Colonic mucosa (tissue), 4 donors: ENCODE measurements around the gene TEPSIN. TPM values are rescaled to one million over a fixed set of nuclear protein-coding genes. Genes with fewer than 3 reads are reported as not detected.
A peak's percentile ranks its signal among the peaks of the same experiment; 100 is the strongest.

Experiments
- DNase-seq: peaks from one replicate; pipeline ENCODE4 v3.0.0-alpha.2; 2020
- H3K27ac ChIP-seq: fragments of 200-600 bp; one replicate; pipeline ENCODE4 v1.8.0; 2021
- H3K27me3 ChIP-seq: fragments of 200-600 bp; one replicate; pipeline ENCODE4 v1.8.0; 2021
- H3K36me3 ChIP-seq: fragments of 200-600 bp; one replicate; pipeline ENCODE4 v1.8.0; 2021
- H3K4me1 ChIP-seq: fragments of 200-600 bp; one replicate; pipeline ENCODE4 v1.8.0; 2021; ENCODE audit warnings: mild to moderate bottlenecking
- H3K4me3 ChIP-seq: fragments of 200-600 bp; one replicate; pipeline ENCODE4 v1.8.0; 2021
- H3K9ac ChIP-seq, 2 donors: one replicate each; pipeline ENCODE4 v1.7.0; 2013; ENCODE audit warnings: control low read depth in 2 of 2, low read depth in 2 of 2, low read length in 2 of 2
- H3K9me3 ChIP-seq: fragments of 200-600 bp; one replicate; pipeline ENCODE4 v1.8.0; 2021
- CTCF ChIP-seq: fragments of 200-600 bp; IDR thresholded peaks from one replicate; pipeline ENCODE4 v1.8.0; 2022; ENCODE audit warnings: antibody characterized with exemption, mild to moderate bottlenecking
- intact Hi-C: fragments of 100-400 bp; cut with DNase I; formaldehyde crosslinking; loops from one replicate; pipeline ENCODE4 v1.14.1; 2022
- total RNA-seq, 2 donors: library from RNA; stranded (reverse); fragmentation: NEBNext Ultra II Directional in 1 of 2; extraction: Animal tissue kit (Norgen Biotek cat#: 25700) in 1 of 2; gene quantifications; one replicate each; pipeline ENCODE4 v1.2.1, GENCODE V29; 2021
- donor health status: healthy.
- donor health status: DM: no; HTN: no; CAD: no.
- donor health status: DM: no; HTN: no; CAD: no.

Gene TEPSIN
- total RNA-seq, 2 donors from 2014 or later = 29.3 to 46.7 TPM

GRCh38 chr17:81251709-81252301 lies 12.9 kb upstream of the TEPSIN start:
- H3K4me3 ChIP-seq = no peak overlapping the region
- intact Hi-C loops = loop anchor here (2.0 to 5.0 kb wide), 2 partner anchors 233 to 350 kb away; no protein-coding TSS in a partner anchor
- no peak for TF ChIP-seq CTCF
- no peaks in the 10 kb centered on the region for H3K9me3 ChIP-seq
- DNase-seq = no peak
- no peaks in the 10 kb centered on the region for H3K36me3 ChIP-seq
- H3K4me1 ChIP-seq = peaks cover 41% of the 10 kb centered on the region
- no peak overlapping the region for H3K9ac ChIP-seq
- H3K27me3 ChIP-seq = no peaks in the 10 kb centered on the region
- peak overlapping the region; percentile 39 for H3K27ac ChIP-seq

- Histone ChIP-seq H3K4me3 (no peak overlapping the region), H3K36me3 (no peaks in the 10 kb centered on the region), H3K4me1 (peaks cover 41% of the 10 kb centered on the region), H3K9me3 (no peaks in the 10 kb centered on the region), H3K27ac (peak overlapping the region; percentile 39), H3K9ac (peak overlapping the region in 1 of 2 donors; percentile 44), H3K27me3 (no peaks in the 10 kb centered on the region)
- TF ChIP-seq CTCF = no peak
- DNase-seq = peak; percentile 82
- intact Hi-C loops = loop anchor here (5.0 kb wide), 1 partner anchor 351 kb away; no protein-coding TSS in a partner anchor
Measured at GRCh38 chr17:81251094-81251708, 12.3 kb upstream of the TEPSIN start.

- Histone ChIP-seq H3K9me3 (no peaks in the 10 kb centered on the region), H3K4me3 (no peak overlapping the region), H3K27ac (peak overlapping the region; percentile 39), H3K27me3 (no peaks in the 10 kb centered on the region), H3K9ac (peak overlapping the region in 1 of 2 donors; percentile 44), H3K4me1 (peaks cover 38% of the 10 kb centered on the region), H3K36me3 (no peaks in the 10 kb centered on the region)
- no peak for DNase-seq
- no peak for TF ChIP-seq CTCF
- intact Hi-C loops = loop anchor here (5.0 kb wide), 1 partner anchor 352 kb away; no protein-coding TSS in a partner anchor
Measured at GRCh38 chr17:81250286-81251093, 11.6 kb upstream of the TEPSIN start.

DNA sequence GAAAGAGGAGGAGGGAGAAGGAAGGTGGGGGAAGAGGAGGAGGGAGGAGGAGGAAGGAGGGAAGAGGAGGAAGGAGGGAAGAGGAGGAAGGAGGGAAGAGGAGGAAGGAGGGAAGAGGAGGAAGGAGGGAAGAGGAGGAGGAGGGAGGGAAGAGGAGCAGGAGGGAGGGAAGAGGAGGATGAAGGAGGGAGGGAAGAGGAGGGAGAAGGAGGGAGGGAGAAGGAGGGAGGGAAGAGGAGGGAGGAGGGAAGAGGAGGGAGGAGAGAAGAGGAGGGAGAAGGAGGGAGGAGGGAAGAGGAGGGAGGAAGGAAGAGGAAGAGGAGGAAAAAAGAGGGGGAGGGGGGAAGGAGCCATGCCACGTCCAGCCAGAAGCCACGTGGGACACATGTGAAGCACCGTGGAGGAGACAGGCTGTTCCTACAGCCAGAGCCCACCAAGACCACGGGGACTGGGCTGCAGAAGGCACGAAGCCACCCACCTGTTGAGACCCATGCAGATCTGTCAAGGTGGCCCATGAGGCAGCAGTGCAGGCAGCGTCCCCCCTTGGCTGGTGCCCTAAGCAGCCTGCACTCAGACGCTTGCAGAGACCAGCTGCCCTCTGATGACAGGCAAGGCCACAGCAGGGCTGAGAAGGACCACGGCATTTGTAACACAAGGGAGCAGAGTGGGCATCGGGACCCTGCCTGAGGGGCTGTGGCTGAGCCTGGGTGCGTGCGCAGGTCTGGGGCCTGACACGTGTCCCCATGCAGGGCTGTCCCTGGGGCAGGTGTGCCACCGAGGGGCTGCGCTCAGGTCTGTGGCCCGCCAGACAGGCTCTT lies 10.6 kb upstream of the TEPSIN start:
- Histone ChIP-seq H3K9ac (no peak overlapping the region), H3K9me3 (no peaks in the 10 kb centered on the region), H3K27me3 (no peaks in the 10 kb centered on the region), H3K36me3 (no peaks in the 10 kb centered on the region), H3K27ac (no peak overlapping the region), H3K4me1 (peaks cover 28% of the 10 kb centered on the region), H3K4me3 (no peak overlapping the region)
- intact Hi-C loops = loop anchor here (5.0 kb wide), 1 partner anchor 353 kb away; no protein-coding TSS in a partner anchor
- DNase-seq = no peak
- no peak for TF ChIP-seq CTCF

- no peak overlapping the region for H3K27ac ChIP-seq
- peaks cover 26% of the 10 kb centered on the region for H3K4me1 ChIP-seq
- intact Hi-C loops = no loop called here
- no peaks in the 10 kb centered on the region for H3K9me3 ChIP-seq
- DNase-seq = no peak
- no peak for TF ChIP-seq CTCF
- peak overlapping the region in 1 of 2 donors; percentile 5 for H3K9ac ChIP-seq
- no peak overlapping the region for H3K4me3 ChIP-seq
- no peaks in the 10 kb centered on the region for H3K27me3 ChIP-seq
- no peaks in the 10 kb centered on the region for H3K36me3 ChIP-seq
Measured at GRCh38 chr17:81248649-81249048, 9.8 kb upstream of the TEPSIN start.
